Measurements from ENCODE around the gene BMAL1.

BMAL1 gene

DNA sequence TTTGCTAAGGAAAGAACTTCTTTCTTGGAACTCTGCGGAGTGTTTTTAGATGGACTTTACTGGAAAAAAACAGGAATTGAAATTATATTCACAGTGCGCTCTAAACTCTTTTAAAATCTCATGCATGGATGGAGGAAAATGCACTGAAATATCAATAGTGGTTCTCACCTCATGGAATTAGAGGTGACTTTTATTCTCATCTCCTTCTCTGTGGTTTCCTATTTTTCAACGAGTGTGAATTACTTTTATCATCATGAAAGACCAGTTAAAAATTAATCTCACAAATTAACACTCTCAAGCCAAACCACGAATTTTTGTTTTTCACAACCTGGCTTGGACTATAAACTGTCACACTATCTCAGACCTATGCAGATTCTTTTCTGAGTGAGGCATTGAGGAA is 16.6 kb downstream of the BMAL1 start:
- DNase-seq, result no peak

DNA sequence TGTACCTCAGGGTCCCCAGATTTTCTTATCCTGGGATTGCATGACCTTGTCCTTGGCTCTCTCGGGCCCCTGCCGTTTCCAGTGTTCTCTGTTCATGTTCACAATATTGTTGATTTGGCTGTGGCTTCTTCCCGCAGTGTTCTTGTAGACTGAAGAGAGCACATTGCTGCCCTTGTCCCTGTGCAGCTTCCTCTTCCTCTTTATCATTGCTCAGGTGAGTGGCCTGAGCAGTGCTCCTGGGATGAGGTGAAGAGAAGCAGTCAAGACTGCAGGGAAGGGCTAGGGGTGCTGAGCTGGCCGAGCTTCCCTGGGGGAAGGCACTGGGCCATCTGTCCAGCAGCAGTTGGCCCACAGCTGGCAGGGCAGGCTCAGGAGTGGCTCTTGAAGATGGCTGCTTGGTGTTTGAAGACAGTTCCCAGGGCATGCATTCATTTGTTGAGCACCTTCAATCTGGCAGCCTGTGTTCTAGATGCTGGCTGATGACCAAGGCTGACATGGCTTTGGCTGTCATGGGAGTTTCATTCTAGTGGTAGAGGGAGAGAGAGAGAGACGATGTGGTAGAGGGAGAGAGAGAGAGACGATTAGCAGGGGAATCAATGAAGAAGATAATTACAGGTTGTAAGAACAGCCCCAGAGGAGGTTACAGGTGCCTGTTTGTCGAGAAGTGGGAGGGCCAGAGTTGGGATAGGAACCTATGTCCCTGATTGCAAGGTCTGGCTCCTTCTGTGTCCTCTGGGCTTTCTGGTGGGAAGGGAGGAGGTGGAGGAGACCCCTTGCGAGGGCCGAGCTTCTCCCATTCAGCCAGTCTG is 17.4 kb downstream of the BMAL1 start:
- no peak for DNase-seq

DNA sequence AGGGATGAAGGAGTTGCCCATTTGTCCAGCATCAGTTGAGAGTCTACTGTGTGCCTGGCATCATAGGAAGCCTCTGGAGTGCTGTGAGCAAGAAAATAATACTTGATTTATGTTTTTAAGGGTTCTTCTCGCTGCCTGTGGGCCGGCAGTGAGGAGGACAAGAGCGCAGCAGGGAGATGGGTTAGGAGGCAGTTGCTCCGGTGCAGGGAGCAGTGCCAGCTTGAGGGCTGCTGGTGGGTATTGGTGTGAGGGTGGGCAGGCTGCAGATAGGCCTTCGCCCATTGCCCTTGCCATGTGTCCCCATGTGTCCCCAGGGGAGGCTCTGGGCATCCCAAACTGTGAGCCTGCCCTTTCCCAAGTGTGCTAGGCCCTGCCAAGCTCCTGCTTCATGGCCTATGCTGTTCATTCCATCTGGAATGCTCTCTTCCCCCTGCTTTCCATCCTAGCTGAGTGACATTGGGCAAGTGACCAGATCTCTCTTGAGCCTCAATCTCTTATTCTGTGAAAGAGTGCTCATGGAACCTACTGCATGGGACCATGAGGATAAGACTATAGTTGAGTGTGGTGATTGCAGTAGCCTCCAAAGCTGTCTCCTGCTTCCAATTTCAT is 19.8 kb downstream of the BMAL1 start:
- no peak for DNase-seq

DNA sequence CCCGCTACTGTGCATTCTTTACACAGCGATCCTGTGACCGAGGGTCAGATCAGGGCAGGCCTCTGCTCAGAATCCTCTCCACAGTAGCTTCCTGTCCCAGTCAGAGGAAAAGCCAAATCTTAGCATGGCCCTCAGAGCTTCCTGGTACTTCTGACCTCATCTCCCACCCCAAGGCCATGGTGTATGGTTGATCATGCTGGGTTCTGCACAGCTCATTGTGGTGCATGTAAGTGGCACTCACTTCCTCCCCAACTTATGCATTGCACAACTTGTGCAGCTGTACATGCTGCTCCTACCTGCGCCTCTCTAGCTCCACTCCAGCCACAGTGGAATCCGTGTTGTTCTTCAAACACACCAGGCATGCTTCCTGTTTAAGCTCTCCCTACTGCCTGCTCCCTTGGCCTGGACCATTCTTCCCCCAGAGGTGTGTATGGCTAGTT is 20.3 kb downstream of the BMAL1 start:
- peak; percentile 73 for DNase-seq

DNA sequence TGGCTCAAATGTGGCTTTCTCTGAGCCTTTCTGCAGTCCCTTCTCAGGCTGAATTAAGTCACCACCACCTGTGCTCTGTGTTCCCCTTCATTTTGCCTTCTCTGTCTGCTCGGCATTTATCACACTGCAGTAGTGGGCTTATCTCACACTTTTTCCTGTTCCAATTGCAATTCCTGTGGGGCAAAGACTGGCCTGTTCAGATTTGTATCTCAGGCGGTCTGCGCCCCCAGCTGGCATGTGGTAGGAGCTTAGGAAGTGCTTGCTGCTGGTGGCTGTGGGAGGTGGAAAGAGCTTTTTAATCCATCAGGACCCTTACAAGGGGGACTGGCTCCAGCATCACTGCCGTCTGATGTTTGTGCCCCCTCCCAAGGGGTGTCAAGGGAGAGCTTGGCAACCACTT is 21.2 kb downstream of the BMAL1 start:
- no peak for DNase-seq

DNA sequence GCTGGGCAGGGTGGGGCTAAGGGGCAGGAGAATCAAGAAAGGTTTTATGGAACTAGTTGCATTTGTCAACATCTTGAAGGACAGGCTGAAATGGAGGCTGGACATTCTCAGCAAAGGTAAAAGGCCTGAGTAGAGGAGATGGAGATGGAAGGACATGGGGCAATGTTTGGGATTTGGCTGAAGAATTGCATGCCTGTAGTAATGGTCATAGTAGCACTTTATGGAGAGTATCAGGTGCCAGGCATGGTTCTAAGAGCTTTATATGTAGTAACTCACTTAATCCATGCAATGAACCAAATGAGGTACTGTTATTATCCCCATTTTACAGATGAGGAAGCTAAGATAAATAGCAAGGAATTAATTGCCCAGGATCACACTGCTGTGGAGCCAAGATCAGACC is 23.9 kb downstream of the BMAL1 start:
- DNase-seq, result no peak

DNA sequence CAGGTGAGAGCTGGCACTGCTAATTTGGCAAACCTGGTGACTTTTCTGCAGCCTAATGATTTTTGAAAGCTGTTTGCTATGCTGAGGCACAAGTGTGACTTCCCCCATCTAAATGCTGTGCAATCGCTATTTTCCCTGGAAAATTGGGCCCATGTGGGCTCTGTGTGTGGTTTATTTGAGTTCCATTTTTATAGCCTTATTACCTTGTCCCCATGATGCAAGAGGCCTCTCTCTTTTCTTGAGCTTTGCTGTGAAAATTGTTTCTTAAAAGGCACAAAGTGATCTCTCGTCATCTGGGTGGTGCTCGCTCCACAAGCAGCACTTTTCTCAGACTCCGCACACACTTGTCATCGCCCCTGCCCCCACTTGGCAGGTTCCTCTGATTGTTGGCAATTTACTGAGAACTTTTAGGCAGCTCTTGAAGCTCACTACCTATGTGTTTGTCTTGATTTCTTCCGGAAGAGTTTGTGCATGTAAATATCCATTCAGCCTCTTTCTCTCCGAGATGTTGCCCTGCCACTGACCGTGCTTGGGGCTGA is 24.9 kb downstream of the BMAL1 start:
- DNase-seq, result no peak

DNA sequence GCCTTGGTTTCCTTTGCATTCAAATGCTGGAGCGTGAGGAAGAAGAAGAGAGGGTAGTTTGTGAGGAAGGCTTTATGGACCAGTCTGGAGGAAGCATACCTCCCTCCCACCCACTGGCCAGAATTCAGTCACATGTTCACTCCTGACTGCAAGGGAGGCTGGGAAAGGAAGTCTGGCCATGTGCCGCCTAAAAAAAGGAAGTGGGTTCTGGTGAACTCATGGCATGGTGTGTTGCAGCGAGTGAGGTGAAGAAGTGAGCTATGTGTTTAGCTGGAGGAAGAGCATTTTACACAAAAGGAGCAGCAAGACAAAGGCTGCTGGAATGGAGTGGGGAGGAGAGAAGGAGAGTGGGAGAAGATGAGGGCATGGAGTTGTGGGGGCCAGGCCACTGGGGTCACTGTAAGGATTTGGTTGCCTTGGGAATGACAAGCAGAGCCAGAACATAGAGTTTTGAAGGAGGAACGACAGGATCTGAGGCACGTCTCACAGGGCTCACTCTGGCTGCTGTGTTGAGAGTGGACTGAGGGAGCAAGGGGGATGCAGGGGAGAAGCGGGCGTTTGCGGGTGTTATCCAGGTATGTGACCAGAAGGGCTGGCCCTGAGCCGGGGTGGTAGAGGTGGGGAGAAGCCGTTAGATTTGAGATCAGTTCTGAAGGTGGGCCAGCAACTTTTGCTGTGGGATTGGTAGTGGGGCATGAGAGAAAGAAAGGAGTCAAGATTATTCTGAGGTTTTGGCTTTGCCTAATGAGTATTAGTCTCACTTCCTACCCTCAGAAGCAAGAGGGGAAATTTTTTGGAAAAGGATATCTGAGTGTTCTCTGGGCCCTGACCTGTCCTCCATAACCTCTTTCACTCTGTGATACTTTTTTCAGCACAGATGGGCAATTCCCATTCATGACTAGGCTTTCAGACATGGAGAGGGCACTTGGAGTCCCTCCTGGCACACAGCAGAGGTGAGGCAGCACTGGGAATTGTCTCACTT is 26.4 kb downstream of the BMAL1 start:
- peak; percentile 16 for DNase-seq

DNA sequence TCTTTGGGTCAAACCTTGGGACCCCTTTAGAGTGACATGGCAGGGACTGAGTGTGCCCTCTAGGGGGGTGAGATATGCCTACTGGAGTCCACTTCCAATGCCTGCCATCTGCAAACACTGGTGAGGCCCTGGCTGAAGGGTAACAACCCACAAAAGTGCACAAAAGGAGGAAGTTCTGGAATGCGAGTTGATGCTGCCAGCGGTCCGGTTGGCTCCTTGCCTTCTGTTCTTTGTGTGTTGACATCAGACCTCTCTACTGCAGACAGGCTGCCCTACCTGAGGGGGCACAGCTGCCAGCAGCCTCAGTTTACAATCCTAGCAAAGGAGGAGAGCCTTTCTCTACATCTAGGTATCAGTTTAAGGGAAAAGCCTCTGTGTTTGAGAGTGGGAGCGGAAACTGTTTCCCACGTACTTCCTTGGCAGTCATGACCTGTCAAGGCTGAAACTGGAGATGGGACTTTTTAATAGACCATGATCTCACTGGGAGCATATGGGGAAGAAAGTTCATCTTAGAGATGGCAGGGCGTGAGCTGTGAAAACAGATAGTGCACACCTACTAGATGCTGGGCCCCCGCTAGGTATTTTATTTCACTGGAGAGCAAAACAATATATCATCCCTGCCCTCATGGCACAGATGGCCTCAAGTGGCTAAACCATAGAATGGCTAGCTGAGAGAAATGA is 27.2 kb downstream of the BMAL1 start:
- no peak for DNase-seq

DNA sequence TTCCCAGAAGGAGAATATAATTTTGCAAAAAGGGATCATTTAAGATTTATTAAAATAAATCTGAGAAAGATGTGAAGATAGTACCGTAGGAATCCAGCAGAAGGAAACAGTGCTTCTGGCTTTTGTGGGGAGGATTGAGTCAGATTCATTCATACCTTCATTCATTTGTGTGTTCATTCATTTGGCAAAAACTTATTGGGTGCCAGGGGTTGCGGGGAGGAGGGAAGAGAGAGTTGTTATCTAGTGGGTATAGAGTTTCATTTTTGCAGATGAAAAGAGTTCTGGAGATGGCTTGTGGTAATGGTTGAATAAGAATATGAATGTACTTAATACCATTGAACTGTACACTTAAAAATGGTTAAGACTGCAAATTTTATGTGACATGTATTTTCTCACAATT is 31.1 kb downstream of the BMAL1 start:
- DNase-seq, result peak; percentile 61

DNA sequence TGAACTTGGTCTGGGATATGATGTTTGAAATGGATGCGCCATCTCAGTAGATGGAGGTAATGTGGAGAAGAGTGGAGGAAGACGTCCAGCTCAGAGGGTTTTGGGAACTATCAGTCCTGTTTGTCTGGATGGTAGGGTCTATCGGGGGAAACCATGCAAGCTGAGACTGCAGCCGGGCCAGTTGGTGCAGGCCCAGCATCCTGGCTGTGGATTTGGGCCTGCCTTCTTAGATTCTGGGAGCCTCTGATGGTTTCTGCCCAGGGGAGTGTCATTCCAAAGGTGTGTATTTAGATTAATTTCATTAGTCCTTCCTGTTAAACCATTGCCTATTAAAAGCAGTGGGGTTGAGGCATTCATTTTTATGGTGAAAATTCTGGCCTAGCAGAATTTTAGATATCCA is 31.6 kb downstream of the BMAL1 start:
- DNase-seq, result no peak

DNA sequence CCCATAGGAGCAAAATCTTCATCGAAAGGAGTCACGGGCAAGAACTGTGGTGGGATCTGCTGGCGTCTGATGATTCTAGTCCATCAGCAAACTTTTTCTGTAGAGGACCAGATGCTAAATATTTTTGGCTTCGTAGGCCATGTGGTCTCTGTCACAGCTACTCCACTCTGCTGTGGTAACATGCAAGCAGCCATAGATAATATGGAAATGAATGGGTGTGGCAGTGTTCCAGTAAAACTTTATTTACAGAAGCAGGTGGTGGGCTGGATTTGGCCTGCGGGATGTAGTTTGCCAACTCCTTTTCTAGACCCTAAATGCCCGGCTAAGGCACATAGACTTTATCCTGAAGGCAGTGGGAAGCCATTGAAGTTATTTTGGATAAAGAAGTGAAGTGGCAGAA is 32.9 kb downstream of the BMAL1 start:
- DNase-seq, result no peak

DNA sequence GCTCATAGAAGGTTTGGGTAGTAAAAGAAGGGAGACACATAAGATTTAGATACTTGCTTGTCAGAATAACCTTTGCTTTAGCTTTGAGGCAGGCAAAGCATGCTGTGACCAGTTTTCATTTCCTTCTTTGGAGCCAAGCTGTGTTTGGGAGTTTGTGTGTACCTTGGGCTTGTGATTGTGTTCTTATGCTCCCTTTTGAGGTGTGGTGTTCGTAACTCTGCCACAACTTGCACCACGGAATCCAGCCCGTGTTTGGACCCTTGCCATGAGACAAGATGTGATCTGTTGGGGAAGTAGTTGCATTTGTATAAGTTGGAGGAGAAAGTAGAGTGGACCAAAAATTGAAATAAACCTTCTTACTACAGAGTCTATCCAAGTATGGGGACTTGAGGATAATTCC is 34.0 kb downstream of the BMAL1 start:
- DNase-seq, result no peak

DNA sequence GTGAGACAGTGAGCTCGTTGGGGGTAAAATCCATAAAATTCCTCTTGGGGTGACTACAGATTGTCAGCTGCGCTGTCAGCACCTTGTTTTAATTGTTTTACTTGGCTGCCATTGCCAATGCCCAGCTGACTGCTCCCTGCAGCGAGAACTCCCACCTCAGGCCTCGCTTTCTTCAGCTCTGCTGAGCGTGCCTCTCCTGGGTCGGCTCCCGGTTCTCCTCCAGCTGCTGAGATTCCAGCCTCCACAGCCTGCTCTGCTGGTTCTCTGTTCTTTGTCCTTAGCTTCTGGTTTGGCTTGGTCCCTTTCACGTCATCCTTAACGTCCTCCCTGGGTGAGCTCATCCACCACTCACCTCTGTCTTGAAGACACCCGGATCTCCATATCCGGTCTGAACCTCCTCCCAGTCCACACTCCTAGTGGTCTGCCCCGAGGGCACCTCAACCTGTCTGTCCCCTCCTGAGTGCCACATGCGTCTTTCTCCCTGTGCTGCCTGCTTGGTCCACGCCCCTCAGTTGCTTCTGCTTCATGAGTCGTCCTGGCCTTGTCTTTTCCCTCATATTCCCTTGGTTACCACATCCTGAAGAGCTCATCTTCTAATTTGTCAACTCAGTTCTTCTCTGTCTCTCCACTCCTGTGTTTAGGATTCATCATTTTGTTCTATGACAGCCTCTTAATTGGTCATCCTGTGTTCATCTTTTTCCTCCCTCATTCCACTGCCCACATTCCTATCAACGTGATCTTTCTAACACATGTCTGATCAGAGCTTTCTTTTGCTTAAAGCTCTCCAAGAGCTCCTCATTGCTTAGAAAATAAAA is 35.6 kb downstream of the BMAL1 start:
- DNase-seq, result no peak

DNA sequence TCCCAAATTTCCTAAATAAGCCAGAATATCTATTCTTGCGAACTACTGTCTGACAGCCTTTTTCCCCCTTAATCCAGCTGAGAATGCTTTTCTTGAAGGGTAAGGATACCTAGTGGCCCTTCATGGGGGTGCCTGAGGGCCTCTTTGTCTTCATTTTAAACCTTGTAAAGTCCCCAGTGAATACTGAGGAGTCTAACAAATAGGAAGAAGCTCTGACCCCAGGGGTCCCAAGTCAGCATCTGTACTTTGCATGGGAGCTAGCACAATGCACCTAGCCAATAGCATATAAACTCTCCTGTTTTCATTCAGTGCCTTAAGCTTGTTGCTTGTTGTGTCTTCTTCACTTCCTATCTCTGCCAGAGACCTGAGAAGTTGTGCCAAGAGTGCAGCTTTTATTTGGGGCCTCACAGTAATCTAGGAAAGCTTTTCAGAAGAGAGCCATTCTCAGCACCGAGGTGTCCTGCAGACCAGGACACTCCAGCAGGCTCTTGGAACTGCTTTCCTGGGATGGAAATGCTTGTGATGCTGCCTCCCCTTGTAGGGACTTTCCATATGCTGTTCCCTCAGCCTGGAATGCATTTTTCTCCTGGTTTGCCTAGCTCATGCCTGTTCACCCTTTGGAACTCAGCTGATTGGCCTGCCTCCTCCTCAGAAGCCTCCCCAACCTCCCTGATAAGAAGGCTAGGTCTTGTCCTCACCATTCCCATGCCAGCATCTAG is 37.2 kb downstream of the BMAL1 start:
- no peak for DNase-seq

DNA sequence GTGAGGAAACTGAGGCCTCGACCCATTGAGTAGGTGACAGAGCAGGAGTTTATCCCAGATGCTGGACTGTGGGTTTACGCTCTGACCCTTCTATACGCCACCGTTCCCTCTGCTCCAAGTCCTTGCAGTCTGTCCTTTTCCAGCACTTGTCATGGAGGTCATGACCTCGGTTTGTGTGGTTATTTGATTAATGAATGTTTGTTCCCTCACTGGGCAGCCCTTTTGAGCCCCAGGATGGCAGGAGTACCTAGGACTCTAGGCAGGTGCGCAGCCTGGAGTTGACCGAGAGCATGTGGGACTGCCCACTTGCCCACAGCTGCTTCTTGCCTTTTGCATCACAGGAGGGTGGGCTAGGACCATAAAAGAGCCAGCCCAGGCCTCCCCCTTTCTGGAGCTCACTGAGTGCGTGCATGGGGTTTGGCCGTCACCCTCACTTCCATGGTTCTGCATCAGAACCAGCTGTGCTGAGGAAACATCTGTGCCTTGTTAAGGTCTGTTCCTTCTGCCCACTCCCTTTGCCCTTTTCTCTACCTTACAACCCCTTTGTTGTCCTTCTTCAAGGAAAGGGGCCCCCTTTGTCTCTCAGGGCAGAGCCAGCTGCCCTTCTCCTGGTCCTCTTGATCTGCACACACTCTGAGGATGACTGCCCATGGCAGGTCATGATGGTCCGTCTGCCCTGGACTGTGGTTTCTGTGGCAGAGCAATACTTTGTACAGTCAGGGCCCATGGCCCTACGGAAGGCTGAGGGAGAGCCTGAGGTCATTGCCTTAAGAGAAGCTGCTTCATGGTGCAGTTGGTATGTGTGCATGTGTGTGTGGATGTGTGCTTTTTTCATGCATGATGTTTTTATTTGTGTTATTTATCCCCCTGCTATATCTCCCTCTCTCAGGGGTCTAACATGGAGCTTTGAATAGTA is 38.2 kb downstream of the BMAL1 start:
- no peak for DNase-seq

DNA sequence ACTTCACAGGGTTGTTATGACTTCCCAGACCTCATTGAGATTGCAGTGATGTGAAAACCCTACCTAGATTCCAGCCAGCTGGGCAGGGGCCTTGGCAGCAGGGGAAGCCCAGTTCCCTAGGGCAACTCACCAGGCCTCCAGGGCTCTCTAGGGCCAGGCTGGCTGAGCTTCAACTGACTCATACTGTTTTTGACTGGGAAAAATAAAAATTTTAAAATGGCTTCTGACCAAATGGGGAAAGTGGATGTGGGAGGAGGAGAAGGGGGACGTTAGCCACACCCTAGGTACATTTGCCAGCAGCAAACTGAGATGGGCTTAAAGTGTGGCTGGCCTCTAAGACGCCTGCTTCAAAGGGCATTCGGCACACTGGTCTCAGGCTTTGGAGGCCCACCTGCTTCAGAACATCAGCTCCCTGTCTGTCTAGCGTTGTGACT is 39.0 kb downstream of the BMAL1 start:
- DNase-seq, result no peak

DNA sequence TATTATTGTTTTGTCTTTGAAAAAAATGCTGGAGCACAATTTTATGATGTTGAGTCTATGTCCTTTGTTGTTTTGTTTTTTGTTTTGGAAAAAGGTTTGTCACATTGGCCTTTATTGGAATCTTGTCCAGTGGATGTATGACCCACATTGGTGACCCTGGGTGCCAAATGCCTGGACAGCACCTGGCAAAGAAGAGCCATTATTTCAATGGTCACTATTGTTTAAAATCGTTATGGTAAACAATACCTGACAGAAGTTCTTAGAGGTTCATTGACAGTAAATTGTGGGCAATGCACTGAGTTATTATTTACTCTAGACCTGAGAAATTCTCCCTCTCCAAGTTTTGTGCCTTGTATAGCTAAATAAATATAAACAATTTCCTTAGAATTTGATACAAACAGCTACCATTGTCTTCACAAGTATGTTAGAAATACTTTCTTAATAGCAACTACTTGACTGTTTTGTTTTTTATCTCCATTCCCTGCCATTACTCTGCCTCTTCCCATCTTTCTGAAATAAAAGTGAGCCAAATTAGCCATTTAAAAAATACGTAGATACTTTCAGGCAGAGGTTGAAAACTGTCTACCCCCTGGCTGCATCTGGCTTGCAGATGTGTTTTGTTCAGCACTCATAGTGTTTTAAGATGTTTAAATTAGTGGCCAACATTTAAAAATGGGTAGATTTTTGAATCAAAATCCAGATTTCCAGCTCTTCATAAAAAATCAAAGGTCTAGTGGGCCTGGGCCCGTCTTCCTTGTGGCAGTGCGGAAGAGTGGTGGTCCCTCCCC is 39.9 kb downstream of the BMAL1 start:
- no peak for DNase-seq
